Measurements from ENCODE around the gene OTULIN.

Gene OTULIN

GRCh38 chr5:14699159-14699558 lies 34.6 kb downstream of the OTULIN start:
- ATAC-seq, result peak in 1 of 2 donors; percentile 15

- no peak for ATAC-seq
These were observed 35.4 kb downstream of the OTULIN start for GRCh38 chr5:14699807-14700400.

- no peak for ATAC-seq
These were observed 36.2 kb downstream of the OTULIN start for GRCh38 chr5:14700478-14701436.

GRCh38 chr5:14701556-14701955 lies 37.0 kb downstream of the OTULIN start:
- no peak for ATAC-seq

GRCh38 chr5:14702238-14702839 lies 37.8 kb downstream of the OTULIN start:
- no peak for ATAC-seq

- no peak for ATAC-seq
These were observed 41.0 kb downstream of the OTULIN start for GRCh38 chr5:14705556-14705955.

GRCh38 chr5:14706615-14707021 lies 42.1 kb downstream of the OTULIN start:
- peak; percentile 94 to 95 for ATAC-seq

GRCh38 chr5:14707811-14708390 lies 43.4 kb downstream of the OTULIN start:
- ATAC-seq, result no peak

- no peak for ATAC-seq
These were observed 44.0 kb downstream of the OTULIN start for GRCh38 chr5:14708551-14708950.

- no peak for ATAC-seq
These were observed 45.9 kb downstream of the OTULIN start for GRCh38 chr5:14710313-14710994.

- no peak for ATAC-seq
These were observed 47.6 kb downstream of the OTULIN start for GRCh38 chr5:14712131-14712530.

- no peak for ATAC-seq
These were observed 48.1 kb downstream of the OTULIN start for GRCh38 chr5:14712666-14713065.

- ATAC-seq, result no peak
These were observed 49.2 kb downstream of the OTULIN start for GRCh38 chr5:14713476-14714390.

- no peak for ATAC-seq
These were observed 50.2 kb downstream of the OTULIN start for GRCh38 chr5:14714706-14715105.

GRCh38 chr5:14715481-14715880 lies 51.0 kb downstream of the OTULIN start:
- ATAC-seq, result no peak

- no peak for ATAC-seq
These were observed 52.5 kb downstream of the OTULIN start for GRCh38 chr5:14716755-14717752.

- no peak for ATAC-seq
These were observed 54.3 kb downstream of the OTULIN start for GRCh38 chr5:14718778-14719177.

- ATAC-seq, result no peak
These were observed 55.9 kb downstream of the OTULIN start for GRCh38 chr5:14720236-14720923.

GRCh38 chr5:14721990-14722656 lies 57.6 kb downstream of the OTULIN start:
- no peak for ATAC-seq

Measured in activated CD4-positive, CD25-positive, alpha-beta regulatory T cell treated with anti-CD3 and anti-CD28 coated beads, Interleukin-2, amount 50 U/mL, for 24 hours (primary cell).